H9 (cell line): ENCODE measurements around the gene KCNIP4. TPM values are rescaled to one million over a fixed set of nuclear protein-coding genes. Genes with fewer than 3 reads are reported as not detected.

Source experiments
- DNase-seq: peaks from one replicate; pipeline ENCODE4 v3.0.0-alpha.2; 2017
- H2AFZ ChIP-seq: one replicate; pipeline ENCODE4 v1.6.1; 2013; ENCODE audit warnings: mild to moderate bottlenecking, low read length, control low read depth, moderate library complexity
- H2AK5ac ChIP-seq: 2 replicates; pipeline ENCODE4 v1.6.1; 2013; ENCODE audit warnings: low read length, control low read depth, mixed read lengths; ENCODE audit not compliant: insufficient read length
- H2BK120ac ChIP-seq: one replicate; pipeline ENCODE4 v1.6.1; 2013; ENCODE audit warnings: low read depth, mild to moderate bottlenecking, low read length, control low read depth, inconsistent platforms; ENCODE audit not compliant: poor library complexity, severe bottlenecking
- H2BK12ac ChIP-seq: 2 replicates; pipeline ENCODE4 v1.6.1; 2013; ENCODE audit warnings: low read length, control low read depth, mixed read lengths, low read depth; ENCODE audit not compliant: insufficient read length
- H2BK15ac ChIP-seq: 2 replicates; pipeline ENCODE4 v1.6.1; 2013; ENCODE audit warnings: low read depth, low read length, control low read depth
- H2BK20ac ChIP-seq: one replicate; pipeline ENCODE4 v1.6.1; 2013; ENCODE audit warnings: low read depth, mild to moderate bottlenecking, low read length, control low read depth, inconsistent platforms; ENCODE audit not compliant: poor library complexity, severe bottlenecking
- H2BK5ac ChIP-seq: 2 replicates; pipeline ENCODE4 v1.6.1; 2013; ENCODE audit warnings: low read length, control low read depth, mixed read lengths; ENCODE audit not compliant: insufficient read length
- H3K14ac ChIP-seq: 2 replicates; pipeline ENCODE4 v1.6.1; 2013; ENCODE audit warnings: low read length, control low read depth; ENCODE audit not compliant: insufficient read depth
- H3K18ac ChIP-seq: 2 replicates; pipeline ENCODE4 v1.6.1; 2013; ENCODE audit warnings: low read depth, mild to moderate bottlenecking, mixed read lengths, low read length, control low read depth; ENCODE audit not compliant: insufficient read length
- H3K23ac ChIP-seq: 2 replicates; pipeline ENCODE4 v1.6.1; 2013; ENCODE audit warnings: low read length, control low read depth, mixed read lengths, low read depth; ENCODE audit not compliant: insufficient read length
- H3K23me2 ChIP-seq: 2 replicates; pipeline ENCODE4 v1.6.1; 2013; ENCODE audit warnings: low read depth, mild to moderate bottlenecking, mixed read lengths, low read length, control low read depth; ENCODE audit not compliant: insufficient read length, poor library complexity, severe bottlenecking
- H3K27ac ChIP-seq: 2 replicates; pipeline ENCODE4 v1.5.1; 2013; ENCODE audit warnings: low read length, control low read depth, mixed read lengths, low read depth; ENCODE audit not compliant: insufficient read length
- H3K27me3 ChIP-seq: 2 replicates; pipeline ENCODE4 v1.6.1; 2013; ENCODE audit warnings: low read length, control low read depth, inconsistent platforms; ENCODE audit not compliant: insufficient read depth
- H3K4ac ChIP-seq: 2 replicates; pipeline ENCODE4 v1.6.1; 2013; ENCODE audit warnings: low read depth, mild to moderate bottlenecking, control low read depth, inconsistent platforms, low read length, moderate library complexity
- H3K4me1 ChIP-seq: 2 replicates; pipeline ENCODE4 v1.6.1; 2013; ENCODE audit warnings: low read length, control low read depth, inconsistent platforms; ENCODE audit not compliant: insufficient read depth
- H3K4me2 ChIP-seq: 2 replicates; pipeline ENCODE4 v1.6.1; 2013; ENCODE audit warnings: low read length, control low read depth, mixed read lengths; ENCODE audit not compliant: insufficient read length, insufficient read depth
- H3K56ac ChIP-seq: 2 replicates; pipeline ENCODE4 v1.6.1; 2013; ENCODE audit warnings: low read depth, mild to moderate bottlenecking, mixed read lengths, low read length, control low read depth; ENCODE audit not compliant: insufficient read length
- H3K79me1 ChIP-seq: 2 replicates; pipeline ENCODE4 v1.6.1; 2013; ENCODE audit warnings: low read depth, mild to moderate bottlenecking, moderate library complexity, low read length, control low read depth, inconsistent platforms; ENCODE audit not compliant: insufficient read depth, poor library complexity, severe bottlenecking
- H3K79me2 ChIP-seq: 2 replicates; pipeline ENCODE4 v1.6.1; 2013; ENCODE audit warnings: low read length, control low read depth, inconsistent platforms; ENCODE audit not compliant: insufficient read depth
- H3K9ac ChIP-seq: 2 replicates; pipeline ENCODE4 v1.6.1; 2013; ENCODE audit warnings: low read length, control low read depth, mixed read lengths; ENCODE audit not compliant: insufficient read length; ENCODE audit errors: extremely low read depth
- H3K9me3 ChIP-seq: one replicate; pipeline ENCODE4 v1.6.1; 2013; ENCODE audit warnings: low read depth, low read length, inconsistent platforms; ENCODE audit not compliant: control insufficient read depth
- H3T11ph ChIP-seq: one replicate; pipeline ENCODE4 v1.6.1; 2013; ENCODE audit warnings: mild to moderate bottlenecking, low read length, control low read depth, inconsistent platforms
- H4K20me1 ChIP-seq: one replicate; pipeline ENCODE4 v1.6.1; 2013; ENCODE audit not compliant: control insufficient read depth, insufficient read length, insufficient read depth
- H4K5ac ChIP-seq: 2 replicates; pipeline ENCODE4 v1.6.1; 2013; ENCODE audit warnings: low read depth, mild to moderate bottlenecking, mixed read lengths, low read length, control low read depth; ENCODE audit not compliant: insufficient read length
- H4K8ac ChIP-seq: replicated peaks from 2 replicates; pipeline ENCODE4 v1.6.1; 2013; ENCODE audit warnings: low read length, control low read depth, mixed read lengths, low read depth; ENCODE audit not compliant: insufficient read length
- H4K91ac ChIP-seq: 2 replicates; pipeline ENCODE4 v1.6.1; 2013; ENCODE audit warnings: low read depth, mild to moderate bottlenecking, moderate library complexity, mixed read lengths, low read length, control low read depth; ENCODE audit not compliant: insufficient read length
- H3K27ac Mint-ChIP-seq, 3 experiments: 2 replicates in 2 of 3; 3 replicates in 1 of 3; pipeline ENCODE4 v1.8.0; 2020 to 2021; ENCODE audit warnings: mixed read lengths in 3 of 3, mild to moderate bottlenecking in 1 of 3, moderate library complexity in 1 of 3
- H3K27me3 Mint-ChIP-seq: 2 replicates; pipeline ENCODE4 v1.8.0; 2021; ENCODE audit warnings: low read depth, mild to moderate bottlenecking, moderate library complexity, mixed read lengths
- H3K36me3 Mint-ChIP-seq, 3 experiments: 2 replicates in 2 of 3; 3 replicates in 1 of 3; pipeline ENCODE4 v1.8.0; 2020 to 2021; ENCODE audit warnings: low read depth in 3 of 3, mixed read lengths in 3 of 3; ENCODE audit not compliant: insufficient read depth in 1 of 3
- H3K4me1 Mint-ChIP-seq, 2 experiments: 2 replicates each; pipeline ENCODE4 v1.8.0; 2020; ENCODE audit warnings: mixed read lengths in 2 of 2
- H3K4me3 Mint-ChIP-seq, 2 experiments: 2 replicates in 1 of 2; 3 replicates in 1 of 2; pipeline ENCODE4 v1.8.0; 2020 to 2021; ENCODE audit warnings: mild to moderate bottlenecking in 2 of 2, mixed read lengths in 2 of 2, moderate library complexity in 1 of 2
- H3K9me3 Mint-ChIP-seq, 2 experiments: 2 replicates in 1 of 2; 3 replicates in 1 of 2; pipeline ENCODE4 v1.8.0; 2020; ENCODE audit warnings: mild to moderate bottlenecking in 2 of 2, mixed read lengths in 2 of 2, moderate library complexity in 1 of 2
- CTCF ChIP-seq: fragments of 200-600 bp; sonication (generic); conservative IDR thresholded peaks from 3 replicates; pipeline ENCODE4 v1.8.0; 2021; ENCODE audit warnings: antibody characterized with exemption, mild to moderate bottlenecking
- WGBS: extraction: QIAGEN DNeasy Blood & Tissue Kit; methylation state at CpG from one replicate; pipeline ENCODE4 v1.1.7; 2013; ENCODE audit warnings: missing lambda C conversion rate, low lambda C conversion rate, mixed read lengths; ENCODE audit not compliant: insufficient read length; ENCODE audit errors: extremely low coverage; 5-methylcytosine and 5-hydroxymethylcytosine counted together
- total RNA-seq: library from RNA; stranded (reverse); gene quantifications from 2 replicates; pipeline ENCODE4 v1.2.1, GENCODE V29; 2021

The KCNIP4 gene
- total RNA-seq, 1 experiment from 2014 or later = not detected

GRCh38 chr4:21543514-21543913, 405.1 kb downstream of the KCNIP4 start:
- no CpG with 5 or more reads among the region's 3 CpGs for WGBS
- no peak for DNase-seq

More at GRCh38 chr4:21543514-21543913, 405.1 kb downstream of the KCNIP4 start:
- Histone ChIP-seq H2BK120ac (no peak overlapping the region), H3K4me2 (no peak overlapping the region), H3K27me3 (no peaks in the 10 kb centered on the region; the same call in 1 of the 2 replicates), H3K14ac (no peak overlapping the region), H3K79me2 (no peaks in the 10 kb centered on the region), H2AFZ (no peak overlapping the region), H3K79me1 (no peaks in the 10 kb centered on the region), H3K4me1 (peaks cover 3% of the 10 kb centered on the region; the same call in 1 of the 2 replicates), H3T11ph (no peak overlapping the region), H4K20me1 (no peaks in the 10 kb centered on the region), H4K91ac (no peak overlapping the region), H4K8ac (no peak overlapping the region), H3K9ac (no peak overlapping the region), H4K5ac (no peak overlapping the region), H3K9me3 (no peaks in the 10 kb centered on the region), H2AK5ac (no peak overlapping the region), H3K18ac (no peak overlapping the region), H2BK12ac (no peak overlapping the region), H3K27ac (no peak overlapping the region), H3K23ac (no peak overlapping the region), H2BK15ac (no peak overlapping the region), H2BK20ac (no peak overlapping the region), H3K56ac (no peak overlapping the region), H2BK5ac (no peak overlapping the region), H3K4ac (no peak overlapping the region), H3K23me2 (no peaks in the 10 kb centered on the region)
- H3K27ac Mint-ChIP-seq = no peak overlapping the region
- peaks cover 19 to 24% of the 10 kb centered on the region in 2 experiments for H3K4me1 Mint-ChIP-seq
- no peak for TF ChIP-seq CTCF
- H3K9me3 Mint-ChIP-seq = peaks cover 9 to 16% of the 10 kb centered on the region in 2 experiments
- H3K27me3 Mint-ChIP-seq = peaks cover 40% of the 10 kb centered on the region
- H3K4me3 Mint-ChIP-seq = no peak overlapping the region
- H3K36me3 Mint-ChIP-seq = peaks cover 0 to 5% (median 3%) of the 10 kb centered on the region in 3 experiments; a peak in 4 of 7 replicates
